GM21515 (cell line): ENCODE data around the gene SLC35G4.
"Not testable (repeated sequence)": the region's sequence is repeated elsewhere in the genome, so short reads cannot be mapped to it uniquely, and the experiment has no call there.

Source experiments
- ATAC-seq: cut with Tn5 transposase; IDR thresholded peaks from one replicate; pipeline ENCODE4 v1.9.1; 2021; ENCODE audit not compliant: unreplicated experiment

SLC35G4 gene

GRCh38 chr18:11609488-11609887 is at the start of gene SLC35G4:
Gene SLC35G4, plus strand, starts transcription at chr18:11609596. Its CDS starts 0 bp downstream, at chr18:11609596.
- ATAC-seq = not testable (repeated sequence)

GRCh38 chr18:11561293-11561692 is 48.1 kb upstream of the SLC35G4 start:
- no peak for ATAC-seq

- no peak for ATAC-seq
These were observed 43.7 kb upstream of the SLC35G4 start for GRCh38 chr18:11565716-11566115.

GRCh38 chr18:11566236-11566965 is 43.0 kb upstream of the SLC35G4 start:
- ATAC-seq = no peak

GRCh38 chr18:11567396-11567795 is 42.0 kb upstream of the SLC35G4 start:
- ATAC-seq = no peak

GRCh38 chr18:11570073-11570588 is 39.3 kb upstream of the SLC35G4 start:
- no peak for ATAC-seq

GRCh38 chr18:11570769-11571412 is 38.5 kb upstream of the SLC35G4 start:
- no peak for ATAC-seq

GRCh38 chr18:11572201-11572600 is 37.2 kb upstream of the SLC35G4 start:
- no peak for ATAC-seq

GRCh38 chr18:11574545-11574944 is 34.9 kb upstream of the SLC35G4 start:
- no peak for ATAC-seq

GRCh38 chr18:11577271-11578112 is 31.9 kb upstream of the SLC35G4 start:
- ATAC-seq = no peak

- no peak for ATAC-seq
These were observed 30.6 kb upstream of the SLC35G4 start for GRCh38 chr18:11578799-11579198.

GRCh38 chr18:11579916-11580315 is 29.5 kb upstream of the SLC35G4 start:
- ATAC-seq = no peak

- peak; percentile 65 for ATAC-seq
These were observed 28.1 kb upstream of the SLC35G4 start for GRCh38 chr18:11581286-11581685.

- no peak for ATAC-seq
These were observed 23.8 kb upstream of the SLC35G4 start for GRCh38 chr18:11585596-11585995.

- no peak for ATAC-seq
These were observed 22.5 kb upstream of the SLC35G4 start for GRCh38 chr18:11586896-11587295.

- ATAC-seq = no peak
These were observed 22.0 kb upstream of the SLC35G4 start for GRCh38 chr18:11587432-11587831.

- no peak for ATAC-seq
These were observed 21.6 kb upstream of the SLC35G4 start for GRCh38 chr18:11587846-11588245.

- ATAC-seq = no peak
These were observed 17.4 kb upstream of the SLC35G4 start for GRCh38 chr18:11591957-11592356.

GRCh38 chr18:11600321-11600720 is 9.1 kb upstream of the SLC35G4 start:
- ATAC-seq = no peak

- no peak for ATAC-seq
These were observed 1.5 kb upstream of the SLC35G4 start for GRCh38 chr18:11607906-11608305.

- ATAC-seq = not testable (repeated sequence)
These were observed 778 bp upstream of the SLC35G4 start for GRCh38 chr18:11608618-11609017.
